Measurements from ENCODE around the gene HMBS.
A peak's percentile ranks its signal among the peaks of the same experiment; 100 is the strongest.
"Not testable (repeated sequence)": the region's sequence is repeated elsewhere in the genome, so short reads cannot be mapped to it uniquely, and the experiment has no call there.

Gene HMBS

GRCh38 chr11:119084663-119085436, at the start of gene HMBS:
TSS of gene HMBS (plus strand) at chr11:119084881. CDS start at chr11:119085034, 153 bp downstream.
- peak; percentile 96 for DNase-seq

DNA sequence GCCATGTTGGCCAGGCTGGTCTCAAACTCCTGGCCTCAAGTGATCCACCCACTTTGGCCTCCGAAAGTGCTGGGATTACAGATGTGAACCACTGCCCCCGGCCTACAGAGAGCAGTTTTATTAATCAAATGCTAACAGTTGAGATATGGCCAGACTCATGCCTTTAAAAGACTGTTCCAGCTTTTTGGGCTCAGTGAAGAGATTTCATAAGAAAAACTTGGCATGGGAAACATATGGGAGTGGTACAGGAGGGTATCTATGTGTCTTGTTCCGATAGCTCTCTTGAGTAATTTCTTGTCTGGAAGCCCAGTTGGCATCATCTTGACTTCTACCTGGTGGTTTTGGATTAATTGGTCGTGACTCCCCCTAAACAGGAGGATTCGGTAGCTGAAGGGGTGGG, 45.8 kb upstream of the HMBS start:
- no peak for DNase-seq

GRCh38 chr11:119039471-119039870, 45.2 kb upstream of the HMBS start:
- not testable (repeated sequence) for DNase-seq

GRCh38 chr11:119041821-119042514, 42.7 kb upstream of the HMBS start:
- DNase-seq = no peak

GRCh38 chr11:119042927-119043326, 41.8 kb upstream of the HMBS start:
- no peak for DNase-seq

GRCh38 chr11:119044708-119045107, 40.0 kb upstream of the HMBS start:
- DNase-seq = no peak

DNA sequence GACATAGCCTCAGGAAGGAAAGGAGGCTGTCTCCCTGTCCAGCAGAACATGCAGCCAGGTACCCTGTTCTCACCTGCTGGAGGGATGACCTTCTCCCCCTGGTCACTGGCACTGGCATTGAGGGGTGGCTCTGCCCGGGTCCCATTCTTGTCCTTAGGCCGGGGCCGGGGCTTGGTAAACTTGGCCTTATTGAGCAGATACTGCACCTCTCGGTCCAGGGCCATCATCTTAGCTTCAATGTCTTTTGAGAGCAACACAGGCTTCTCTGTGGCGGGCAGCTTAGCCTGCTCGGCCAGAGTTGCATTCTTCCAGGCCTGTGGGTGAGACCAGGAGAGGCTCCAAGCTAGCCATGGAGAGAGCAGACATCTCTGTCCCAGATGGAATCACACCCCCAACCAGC, 38.2 kb upstream of the HMBS start:
- DNase-seq = no peak

DNA sequence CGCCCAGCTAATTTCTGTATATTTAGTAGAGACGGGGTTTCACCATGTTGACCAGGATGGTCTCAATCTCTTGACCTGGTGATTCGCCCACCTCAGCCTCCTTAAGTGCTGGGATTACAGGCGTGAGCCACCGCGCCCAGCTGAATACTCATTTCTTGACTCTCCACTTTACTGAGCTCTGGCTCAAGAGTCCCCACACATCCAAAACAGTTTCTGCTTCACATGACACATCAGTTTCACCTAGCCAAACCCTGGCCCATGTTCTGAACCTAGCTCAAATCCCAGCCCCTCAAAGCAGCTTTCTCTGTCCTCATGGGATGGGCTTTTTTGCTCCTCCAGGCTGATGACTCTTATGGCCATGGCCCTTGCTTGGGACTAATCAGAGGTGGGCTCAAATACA, 37.5 kb upstream of the HMBS start:
- no peak for DNase-seq

- no peak for DNase-seq
Observed at GRCh38 chr11:119048644-119049043, 36.0 kb upstream of the HMBS start.

DNA sequence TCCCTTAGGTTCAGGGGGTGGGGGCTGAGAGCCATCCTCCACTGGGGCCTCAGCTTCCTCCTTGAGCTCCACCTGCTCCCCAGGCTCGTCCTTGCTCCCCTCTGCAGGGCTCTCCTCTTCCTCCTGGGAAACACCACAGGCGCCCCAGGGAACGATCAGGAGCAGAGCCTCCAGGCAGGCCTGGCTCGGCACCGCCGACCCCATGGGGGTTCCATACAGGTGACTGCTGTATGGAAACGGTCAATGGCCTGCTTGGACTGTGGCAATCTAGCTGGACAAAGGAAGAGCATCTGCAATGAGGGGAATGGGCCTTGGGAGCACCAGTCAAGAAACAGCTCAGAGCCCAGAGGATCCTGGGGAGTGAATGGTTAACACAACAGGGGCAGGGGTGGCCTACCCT, 35.6 kb upstream of the HMBS start:
- no peak for DNase-seq

GRCh38 chr11:119051440-119052162, 33.1 kb upstream of the HMBS start:
- DNase-seq = no peak

DNA sequence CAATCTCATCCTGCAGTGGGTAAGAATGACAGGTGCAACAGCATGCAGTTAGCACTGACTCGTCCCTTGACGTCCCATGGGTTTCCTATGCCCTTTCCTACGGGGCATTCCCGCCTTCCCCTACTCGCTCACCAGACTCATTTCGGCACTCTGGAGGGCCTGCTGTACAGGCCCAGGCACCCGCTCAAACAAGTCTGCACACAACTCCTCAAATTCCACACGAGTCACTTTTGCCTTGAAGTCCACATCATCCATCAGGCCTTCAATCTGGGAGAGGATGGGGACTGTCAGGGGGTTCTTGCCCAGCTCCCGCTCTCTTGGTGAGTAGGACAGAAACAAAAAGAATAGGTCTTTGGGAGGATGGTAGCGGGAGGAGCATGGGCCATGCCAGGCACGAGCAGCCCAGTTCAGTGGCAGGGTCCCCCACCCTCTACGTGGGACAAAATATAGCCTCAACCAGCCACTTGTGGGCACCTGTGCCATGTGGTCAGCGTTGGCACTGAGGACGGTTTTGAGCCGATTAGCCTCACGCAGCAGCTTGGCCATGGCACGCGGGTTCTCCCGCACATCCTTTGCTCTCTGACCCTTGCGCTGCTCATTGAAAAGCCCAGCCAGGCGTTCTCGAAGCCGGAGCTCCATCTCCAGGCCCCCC, 32.4 kb upstream of the HMBS start:
- DNase-seq = no peak

GRCh38 chr11:119054418-119054817, 30.3 kb upstream of the HMBS start:
- no peak for DNase-seq

GRCh38 chr11:119055901-119056300, 28.8 kb upstream of the HMBS start:
- peak; percentile 57 for DNase-seq

GRCh38 chr11:119056421-119056999, 28.2 kb upstream of the HMBS start:
- DNase-seq = no peak

DNA sequence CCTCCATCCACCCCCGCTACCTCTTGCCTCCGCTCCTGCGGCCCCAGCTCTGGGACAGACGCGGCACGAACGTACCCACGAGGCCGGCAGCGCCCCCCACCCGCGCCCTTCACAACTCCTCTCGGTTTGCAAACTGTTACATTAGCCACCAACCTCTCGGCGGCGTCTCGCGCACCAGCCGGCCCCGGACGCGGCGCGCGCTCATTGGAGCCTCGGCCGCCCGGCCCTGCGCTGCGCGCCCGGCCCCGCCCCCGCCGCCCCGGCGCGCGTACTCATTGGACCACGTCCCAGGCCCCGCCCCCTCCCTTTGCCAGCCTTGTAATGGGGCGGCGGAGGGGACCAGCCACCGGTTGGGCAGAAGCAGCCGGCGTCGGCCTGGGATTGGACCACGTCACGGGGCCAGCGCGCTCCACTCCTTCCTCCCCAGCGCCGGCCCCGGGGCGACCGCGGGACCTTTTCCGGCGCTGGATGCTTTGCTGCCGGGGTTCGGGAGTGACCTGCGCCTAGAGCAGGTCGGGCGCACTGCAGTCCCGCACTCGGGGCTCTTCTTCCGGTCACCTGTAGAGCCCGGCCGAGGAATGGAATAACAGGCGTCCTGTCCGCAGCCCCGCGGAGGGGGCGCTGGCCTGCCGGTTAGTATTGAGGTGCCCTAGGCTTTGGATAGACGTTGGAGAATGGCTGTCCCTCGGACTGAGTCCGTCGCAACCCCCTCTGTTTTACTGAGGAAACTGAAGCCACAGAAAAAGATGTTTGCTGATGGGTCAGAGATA, 27.5 kb upstream of the HMBS start, which contains the start of gene HYOU1:
Gene HYOU1 (minus strand): TSS at position 206 of the 770 bp plus-strand sequence. CDS start 1,045 bp downstream, outside the sequence.
- peak; percentile 97 for DNase-seq

DNA sequence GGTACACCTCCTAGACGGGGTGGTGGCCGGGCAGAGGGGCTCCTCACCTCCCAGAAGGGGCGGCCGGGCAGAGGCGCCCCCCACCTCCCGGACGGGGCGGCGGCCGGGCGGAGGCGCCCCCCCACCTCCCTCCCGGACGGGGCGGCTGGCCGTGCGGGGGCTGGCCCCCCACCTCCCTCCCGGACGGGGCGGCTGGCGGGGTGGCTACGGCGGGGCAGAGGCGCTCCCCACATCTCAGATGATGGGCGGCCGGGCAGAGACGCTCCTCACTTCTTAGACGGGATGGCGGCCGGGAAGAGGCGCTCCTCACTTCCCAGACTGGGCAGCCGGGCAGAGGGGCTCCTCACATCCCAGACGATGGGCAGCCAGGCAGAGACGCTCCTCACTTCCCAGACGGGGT, 25.6 kb upstream of the HMBS start:
- not testable (repeated sequence) for DNase-seq

GRCh38 chr11:119061256-119061655, 23.4 kb upstream of the HMBS start:
- DNase-seq = no peak

GRCh38 chr11:119062779-119063178, 21.9 kb upstream of the HMBS start:
- peak; percentile 56 for DNase-seq

- DNase-seq = peak; percentile 47
Observed at GRCh38 chr11:119065369-119065768, 19.3 kb upstream of the HMBS start.

DNA sequence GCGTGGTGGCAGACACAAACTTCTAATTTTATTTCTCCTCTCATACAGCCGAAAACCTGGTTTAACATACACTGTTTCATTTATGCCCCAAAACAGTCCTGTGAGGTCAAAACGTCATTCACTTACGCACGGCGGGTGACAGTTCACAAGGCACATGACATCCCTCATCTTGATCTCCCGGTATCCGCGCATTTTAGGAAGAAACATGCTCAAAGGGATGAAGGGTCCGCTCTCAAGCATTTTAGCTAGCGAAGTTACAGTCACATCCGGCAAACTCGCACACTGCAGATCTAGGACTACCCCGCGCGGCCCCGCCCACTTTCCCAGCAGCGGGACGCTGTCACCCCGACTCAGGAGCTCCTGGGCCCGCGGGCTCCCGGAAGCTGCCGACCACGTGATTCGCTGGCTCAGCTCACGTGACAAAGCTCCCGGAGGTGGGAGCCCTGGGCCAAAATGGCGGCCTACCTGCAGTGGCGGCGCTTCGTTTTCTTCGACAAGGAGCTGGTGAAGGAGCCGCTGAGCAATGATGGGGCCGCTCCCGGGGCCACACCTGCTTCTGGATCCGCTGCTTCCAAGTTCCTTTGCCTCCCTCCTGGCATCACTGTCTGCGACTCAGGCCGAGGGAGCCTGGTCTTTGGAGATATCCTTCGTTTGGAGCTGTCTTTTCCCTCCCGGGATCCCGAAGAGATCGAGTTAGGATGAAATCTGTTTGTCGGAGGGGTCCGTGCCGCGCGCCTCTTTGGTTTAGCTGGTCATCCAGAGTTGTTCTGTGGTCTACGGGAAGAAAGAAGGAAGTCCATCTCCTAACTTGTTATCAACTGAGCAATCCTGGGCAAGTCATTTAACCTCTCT, 17.1 kb upstream of the HMBS start, which contains the start of gene VPS11:
Gene VPS11 (plus strand): TSS at position 448 of the 852 bp plus-strand sequence. CDS start 6 bp downstream, at position 454.
- DNase-seq = peak; percentile 98
